Thymus (tissue), 11 donors: Measurements from ENCODE around the gene ADIPOR2. TPM values are rescaled to one million over a fixed set of nuclear protein-coding genes. Genes with fewer than 3 reads are reported as not detected.

Source experiments
- DNase-seq, 9 donors: peaks; one replicate each; pipeline ENCODE4 v3.0.0-alpha.2; 2013; ENCODE audit warnings: low spot score in 9 of 9, low read depth in 6 of 9, missing footprints in 1 of 9
- H3K27ac ChIP-seq, 2 donors: one replicate each; pipeline ENCODE4 v1.5.1; 2013; ENCODE audit warnings: control low read depth in 1 of 2, low read depth in 1 of 2, low read length in 1 of 2, mild to moderate bottlenecking in 1 of 2, moderate library complexity in 1 of 2
- H3K27me3 ChIP-seq, 2 donors: one replicate each; pipeline ENCODE4 v1.5.1; 2013; ENCODE audit warnings: low read length in 1 of 2; ENCODE audit not compliant: control insufficient read depth in 2 of 2, insufficient read depth in 1 of 2
- H3K36me3 ChIP-seq, 2 donors: one replicate each; pipeline ENCODE4 v1.5.1; 2013; ENCODE audit warnings: low read length in 1 of 2, mild to moderate bottlenecking in 1 of 2, moderate library complexity in 1 of 2; ENCODE audit not compliant: control insufficient read depth in 2 of 2, insufficient read depth in 2 of 2
- H3K4me1 ChIP-seq, 2 donors: one replicate each; pipeline ENCODE4 v1.5.1; 2013; ENCODE audit warnings: low read length in 2 of 2; ENCODE audit not compliant: control insufficient read depth in 2 of 2, insufficient read depth in 2 of 2
- H3K4me3 ChIP-seq, 2 donors: one replicate each; pipeline ENCODE4 v1.5.1; 2013; ENCODE audit warnings: low read length in 2 of 2, control low read depth in 1 of 2, mild to moderate bottlenecking in 1 of 2
- H3K9me3 ChIP-seq, 2 donors: one replicate each; pipeline ENCODE4 v1.5.1; 2013; ENCODE audit warnings: low read length in 1 of 2, mild to moderate bottlenecking in 1 of 2; ENCODE audit not compliant: control insufficient read depth in 2 of 2, insufficient read depth in 1 of 2
- WGBS: extraction: QIAGEN DNeasy Blood & Tissue Kit; methylation state at CpG from one replicate; pipeline ENCODE4 v1.1.7; 2013; 5-methylcytosine and 5-hydroxymethylcytosine counted together
- polyA plus RNA-seq: library from polyadenylated mRNA; stranded (reverse); fragments of 200-250 nt; gene quantifications from one replicate; pipeline ENCODE4 v1.2.3, GENCODE V29; 2013
- total RNA-seq: library from RNA; stranded (reverse); fragments of 120-200 nt; gene quantifications from one replicate; pipeline ENCODE4 v1.2.4, GENCODE V29; 2013
- donor health status: healthy.

Gene ADIPOR2
- total and polyA plus RNA-seq, 2 donors: 17.6 to 25.6 TPM

GRCh38 chr12:1749019-1749418 is 58.1 kb downstream of the ADIPOR2 start:
- DNase-seq: no peak
- WGBS: 98% methylated on average over 5 of the region's 5 CpGs
- no peak overlapping the region for H3K27ac ChIP-seq
- H3K9me3 ChIP-seq: peaks cover 0 to 9% of the 10 kb centered on the region in 2 donors
- no peaks in the 10 kb centered on the region for H3K27me3 ChIP-seq
- no peak overlapping the region for H3K4me3 ChIP-seq
- no peaks in the 10 kb centered on the region for H3K4me1 ChIP-seq
- H3K36me3 ChIP-seq: peaks cover 4 to 5% of the 10 kb centered on the region in 2 donors

GRCh38 chr12:1750300-1750699 is 59.4 kb downstream of the ADIPOR2 start:
- Histone ChIP-seq H3K27ac (no peak overlapping the region), H3K27me3 (no peaks in the 10 kb centered on the region), H3K36me3 (peaks cover 8 to 11% of the 10 kb centered on the region in 2 donors), H3K4me1 (no peaks in the 10 kb centered on the region), H3K4me3 (no peak overlapping the region), H3K9me3 (peaks cover 0 to 5% of the 10 kb centered on the region in 2 donors)
- DNase-seq: no peak
- WGBS: 97% methylated on average over 3 of the region's 3 CpGs

GRCh38 chr12:1758376-1758775 is 67.5 kb downstream of the ADIPOR2 start:
- Histone ChIP-seq H3K27me3 (no peaks in the 10 kb centered on the region), H3K36me3 (peaks cover 14 to 29% of the 10 kb centered on the region in 2 donors), H3K4me1 (no peaks in the 10 kb centered on the region), H3K9me3 (no peaks in the 10 kb centered on the region), H3K4me3 (no peak overlapping the region), H3K27ac (no peak overlapping the region)
- DNase-seq: no peak
- 100% methylated on average over 2 of the region's 2 CpGs for WGBS

- H3K4me1 ChIP-seq: no peaks in the 10 kb centered on the region
- H3K27me3 ChIP-seq: no peaks in the 10 kb centered on the region
- 97% methylated on average over 4 of the region's 4 CpGs for whole genome bisulfite sequencing
- H3K4me3 ChIP-seq: no peak overlapping the region
- peaks cover 14 to 29% of the 10 kb centered on the region in 2 donors for H3K36me3 ChIP-seq
- H3K27ac ChIP-seq: no peak overlapping the region
- DNase-seq: no peak
- no peaks in the 10 kb centered on the region for H3K9me3 ChIP-seq
These were observed 68.0 kb downstream of the ADIPOR2 start for GRCh38 chr12:1758887-1759286.

- no peak overlapping the region for H3K4me3 ChIP-seq
- DNase-seq: no peak
- 98% methylated on average over 2 of the region's 2 CpGs for WGBS
- no peaks in the 10 kb centered on the region for H3K9me3 ChIP-seq
- H3K27ac ChIP-seq: no peak overlapping the region
- no peaks in the 10 kb centered on the region for H3K27me3 ChIP-seq
- H3K4me1 ChIP-seq: no peaks in the 10 kb centered on the region
- peaks cover 11 to 20% of the 10 kb centered on the region in 2 donors for H3K36me3 ChIP-seq
These were observed 69.9 kb downstream of the ADIPOR2 start for GRCh38 chr12:1760566-1761382.

- no peak overlapping the region for H3K27ac ChIP-seq
- no peaks in the 10 kb centered on the region for H3K4me1 ChIP-seq
- H3K9me3 ChIP-seq: no peaks in the 10 kb centered on the region
- WGBS: 96% methylated on average over 3 of the region's 3 CpGs
- no peaks in the 10 kb centered on the region for H3K27me3 ChIP-seq
- H3K4me3 ChIP-seq: no peak overlapping the region
- peaks cover 11 to 19% of the 10 kb centered on the region in 2 donors for H3K36me3 ChIP-seq
- no peak for DNase-seq
These were observed 71.0 kb downstream of the ADIPOR2 start for GRCh38 chr12:1761857-1762256.

GRCh38 chr12:1763153-1763552 is 72.3 kb downstream of the ADIPOR2 start:
- Histone ChIP-seq H3K36me3 (peaks cover 3 to 7% of the 10 kb centered on the region in 2 donors), H3K27me3 (no peaks in the 10 kb centered on the region), H3K4me1 (no peaks in the 10 kb centered on the region), H3K27ac (no peak overlapping the region), H3K9me3 (no peaks in the 10 kb centered on the region), H3K4me3 (no peak overlapping the region)
- no peak for DNase-seq
- WGBS: 94% methylated on average over 2 of the region's 2 CpGs

GRCh38 chr12:1766110-1766509 is 75.2 kb downstream of the ADIPOR2 start:
- Histone ChIP-seq H3K9me3 (no peaks in the 10 kb centered on the region), H3K27ac (no peak overlapping the region), H3K27me3 (no peaks in the 10 kb centered on the region), H3K36me3 (peaks cover 3 to 6% of the 10 kb centered on the region in 2 donors), H3K4me1 (no peaks in the 10 kb centered on the region), H3K4me3 (no peak overlapping the region)
- WGBS: 97% methylated on average over 1 of the region's 1 CpG
- DNase-seq: no peak

- H3K4me3 ChIP-seq: no peak overlapping the region
- WGBS: 98% methylated on average over 1 of the region's 1 CpG
- H3K36me3 ChIP-seq: peaks cover 3 to 4% of the 10 kb centered on the region in 2 donors
- H3K9me3 ChIP-seq: no peaks in the 10 kb centered on the region
- no peak overlapping the region for H3K27ac ChIP-seq
- H3K4me1 ChIP-seq: no peaks in the 10 kb centered on the region
- no peaks in the 10 kb centered on the region for H3K27me3 ChIP-seq
- DNase-seq: no peak
These were observed 76.7 kb downstream of the ADIPOR2 start for GRCh38 chr12:1767407-1768090.
